HFFc6 (cell line): ENCODE measurements around the gene EHD3. TPM values are rescaled to one million over a fixed set of nuclear protein-coding genes. Genes with fewer than 3 reads are reported as not detected.

Experiments used
- DNase-seq: peaks from one replicate; pipeline ENCODE4 v3.0.0-alpha.2; 2018
- H3K27ac Mint-ChIP-seq: 2 replicates; pipeline ENCODE4 v1.8.0; 2020; ENCODE audit warnings: mild to moderate bottlenecking, mixed read lengths
- H3K27me3 Mint-ChIP-seq: 2 replicates; pipeline ENCODE4 v1.8.0; 2021; ENCODE audit warnings: mild to moderate bottlenecking, moderate library complexity, mixed read lengths; ENCODE audit not compliant: insufficient read depth
- H3K36me3 Mint-ChIP-seq: 2 replicates; pipeline ENCODE4 v1.8.0; 2021; ENCODE audit warnings: low read depth, mixed read lengths
- H3K4me1 Mint-ChIP-seq: 2 replicates; pipeline ENCODE4 v1.8.0; 2020; ENCODE audit warnings: low read depth, mixed read lengths
- H3K4me3 Mint-ChIP-seq: 2 replicates; pipeline ENCODE4 v1.8.0; 2020; ENCODE audit warnings: mild to moderate bottlenecking, moderate library complexity, mixed read lengths
- H3K9me3 Mint-ChIP-seq: 2 replicates; pipeline ENCODE4 v1.8.0; 2020; ENCODE audit warnings: mild to moderate bottlenecking, mixed read lengths
- CTCF ChIP-seq: fragments of 200-600 bp; sonication (generic); IDR thresholded peaks from 2 replicates; pipeline ENCODE4 v1.5.0; 2021; ENCODE audit warnings: antibody characterized with exemption, mild to moderate bottlenecking
- total RNA-seq, 6 experiments: library from RNA; stranded (reverse); fragmentation: NEBNext Ultra II Directional; extraction: Animal tissue kit (Norgen Biotek cat#: 25700); gene quantifications; 2 replicates in 1 of 6; 3 replicates in 5 of 6; pipeline ENCODE4 v1.2.3, GENCODE V29; 2021

The EHD3 gene
- total RNA-seq, 6 experiments from 2014 or later: 49.6 to 70.6 (median 62.0) TPM

DNA sequence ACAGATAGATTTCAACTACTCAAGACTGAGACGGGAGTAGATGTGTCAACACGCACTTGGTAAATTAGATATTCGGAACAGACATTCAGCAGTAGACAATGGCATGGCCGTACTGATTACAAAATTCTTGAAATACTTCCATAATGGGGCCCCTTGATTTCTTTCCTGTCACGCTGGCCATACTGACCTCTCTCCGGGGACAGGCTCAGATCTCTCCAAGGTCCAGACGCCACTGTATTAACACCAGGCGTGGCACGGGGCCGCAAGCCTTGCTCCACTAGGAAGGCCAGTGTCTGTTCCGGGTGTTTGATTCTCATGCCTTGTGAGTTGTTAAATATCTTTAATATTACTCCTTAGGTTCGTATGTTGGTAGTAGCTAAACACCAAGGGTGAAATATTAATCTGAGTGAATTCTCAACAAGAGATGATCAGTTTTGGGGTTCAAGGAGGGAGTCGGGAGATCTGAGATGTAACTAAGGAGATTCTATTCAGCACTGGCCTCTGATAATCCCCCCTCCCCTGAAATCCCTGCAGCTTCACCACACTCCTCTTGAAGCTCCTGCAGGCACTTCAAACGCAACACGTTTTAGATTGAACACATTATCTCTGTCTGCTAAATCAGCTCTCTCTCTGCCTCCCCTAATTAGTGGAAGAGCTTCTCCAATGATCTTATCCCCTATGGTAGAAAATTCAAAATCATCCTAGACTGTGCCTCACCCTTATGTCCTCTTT lies 2.2 kb upstream of the EHD3 start:
- Mint-ChIP-seq H3K4me1 (peaks cover 37% of the 10 kb centered on the region), H3K27me3 (peaks cover 9% of the 10 kb centered on the region), H3K36me3 (no peaks in the 10 kb centered on the region)

GRCh38 chr2:31232586-31232985 lies 1.4 kb upstream of the EHD3 start:
- H3K4me3 Mint-ChIP-seq: no peak overlapping the region
- DNase-seq: no peak
- H3K4me1 Mint-ChIP-seq: peaks cover 38% of the 10 kb centered on the region
- H3K27me3 Mint-ChIP-seq: peaks cover 5% of the 10 kb centered on the region
- no peak for TF ChIP-seq CTCF
- no peak overlapping the region for H3K27ac Mint-ChIP-seq
- H3K9me3 Mint-ChIP-seq: no peaks in the 10 kb centered on the region
- H3K36me3 Mint-ChIP-seq: no peaks in the 10 kb centered on the region

More for the DNA sequence above, 2.2 kb upstream of the EHD3 start:
- H3K9me3 Mint-ChIP-seq: no peaks in the 10 kb centered on the region
- no peak overlapping the region for H3K4me3 Mint-ChIP-seq
- DNase-seq: no peak
- no peak for TF ChIP-seq CTCF
- H3K27ac Mint-ChIP-seq: no peak overlapping the region

DNA sequence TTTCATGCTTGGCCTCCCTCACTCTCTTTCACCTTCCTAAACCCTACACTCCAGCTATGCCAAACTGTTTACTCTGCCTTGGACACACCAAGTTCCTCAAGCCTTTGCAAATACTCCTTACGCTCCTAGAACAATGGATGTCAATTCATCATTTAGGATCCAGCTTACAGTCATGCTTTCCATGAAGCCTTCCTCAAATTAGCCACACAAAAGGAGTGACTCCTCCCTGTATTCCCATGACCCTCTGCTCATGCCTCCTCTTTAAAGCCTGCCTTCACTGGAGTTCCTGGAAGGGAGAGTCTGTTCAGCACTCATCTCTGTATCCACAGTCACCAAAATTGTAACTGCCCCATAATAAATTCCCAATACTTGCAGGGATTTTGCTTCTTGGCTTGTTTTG lies 721 bp upstream of the EHD3 start:
- H3K27me3 Mint-ChIP-seq: peaks cover 3% of the 10 kb centered on the region
- no peaks in the 10 kb centered on the region for H3K9me3 Mint-ChIP-seq
- peak overlapping the region; percentile 82 for H3K4me3 Mint-ChIP-seq
- TF ChIP-seq CTCF: no peak
- H3K27ac Mint-ChIP-seq: no peak overlapping the region
- H3K4me1 Mint-ChIP-seq: peaks cover 42% of the 10 kb centered on the region
- DNase-seq: no peak
- no peaks in the 10 kb centered on the region for H3K36me3 Mint-ChIP-seq

GRCh38 chr2:31234683-31235503 lies 941 bp downstream of the EHD3 start:
- TF ChIP-seq CTCF: no peak
- Mint-ChIP-seq H3K4me1 (peaks cover 59% of the 10 kb centered on the region), H3K36me3 (no peaks in the 10 kb centered on the region), H3K27me3 (peaks cover 4% of the 10 kb centered on the region; the same call in 1 of the 2 replicates), H3K9me3 (no peaks in the 10 kb centered on the region), H3K4me3 (peak overlapping the region; percentile 82), H3K27ac (peak overlapping the region; percentile 33)
- no peak for DNase-seq

DNA sequence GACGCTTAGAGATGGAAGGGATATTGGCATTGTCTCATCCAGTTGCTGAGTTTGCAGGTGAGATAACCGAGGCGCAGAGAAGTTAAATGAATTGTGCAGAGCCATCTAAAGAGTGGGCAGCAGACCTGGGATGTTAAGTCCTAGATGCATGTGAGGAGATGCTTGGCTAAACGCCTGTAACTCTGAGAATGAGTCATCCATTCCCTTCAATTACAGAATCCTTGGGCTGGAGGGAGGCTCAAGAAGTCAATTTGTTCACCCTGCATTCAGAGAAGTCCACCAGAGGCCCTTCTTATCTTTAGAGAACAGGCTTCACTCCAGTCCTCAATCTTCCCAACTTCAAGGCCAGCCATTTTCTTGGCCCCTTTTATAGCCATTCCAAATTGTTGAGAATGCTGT lies 1.6 kb downstream of the EHD3 start:
- peak overlapping the region; percentile 33 for H3K27ac Mint-ChIP-seq

More for the DNA sequence above, 1.6 kb downstream of the EHD3 start:
- peak; percentile 84 for DNase-seq
- no peaks in the 10 kb centered on the region for H3K36me3 Mint-ChIP-seq
- peaks cover 65% of the 10 kb centered on the region for H3K4me1 Mint-ChIP-seq
- no peaks in the 10 kb centered on the region for H3K9me3 Mint-ChIP-seq
- peak; percentile 8; the same call in 1 of the 2 replicates for TF ChIP-seq CTCF
- peak overlapping the region; percentile 82 for H3K4me3 Mint-ChIP-seq
- peaks cover 4% of the 10 kb centered on the region; the same call in 1 of the 2 replicates for H3K27me3 Mint-ChIP-seq
